Measurements from ENCODE around the gene LSR.

The LSR gene

GRCh38 chr19:35249146-35249847 lies 495 bp downstream of the LSR start:
- DNase-seq: no peak

- no peak for DNase-seq
Observed at GRCh38 chr19:35249848-35250711, 1.3 kb downstream of the LSR start.

- DNase-seq: no peak
Observed at GRCh38 chr19:35251456-35251855, 2.7 kb downstream of the LSR start.

GRCh38 chr19:35253316-35254286 lies 4.8 kb downstream of the LSR start:
- no peak for DNase-seq

GRCh38 chr19:35254341-35255297 lies 5.8 kb downstream of the LSR start:
- DNase-seq: no peak

GRCh38 chr19:35256566-35256965 lies 7.8 kb downstream of the LSR start:
- DNase-seq: no peak

- DNase-seq: no peak
Observed at GRCh38 chr19:35257113-35257461, 8.3 kb downstream of the LSR start.

GRCh38 chr19:35260694-35261304 lies 12.0 kb downstream of the LSR start:
- DNase-seq: no peak

- DNase-seq: no peak
Observed at GRCh38 chr19:35261356-35262100, 12.7 kb downstream of the LSR start.

GRCh38 chr19:35262101-35262761 lies 13.4 kb downstream of the LSR start:
- DNase-seq: no peak

GRCh38 chr19:35264268-35265125 lies 15.7 kb downstream of the LSR start:
- DNase-seq: no peak

- no peak for DNase-seq
Observed at GRCh38 chr19:35265126-35265899, 16.5 kb downstream of the LSR start.

GRCh38 chr19:35265900-35266519 lies 17.2 kb downstream of the LSR start:
- DNase-seq: no peak

- no peak for DNase-seq
Observed at GRCh38 chr19:35266520-35267352, 17.9 kb downstream of the LSR start.

- DNase-seq: peak; percentile 47
Observed at GRCh38 chr19:35267353-35267817, 18.6 kb downstream of the LSR start.

- peak; percentile 71 for DNase-seq
Observed at GRCh38 chr19:35267818-35268535, 19.2 kb downstream of the LSR start.
